Ishikawa (cell line): ENCODE data around the gene C12orf75.

Source experiments
- CEBPB ChIP-seq: IDR thresholded peaks from 2 replicates; pipeline ENCODE4 v1.6.1; 2012
- CREB1 ChIP-seq: IDR thresholded peaks from 2 replicates; pipeline ENCODE4 v1.6.1; 2012; ENCODE audit warnings: low read depth
- EGR1 ChIP-seq: IDR thresholded peaks from 2 replicates; pipeline ENCODE4 v1.6.1; 2012
- EP300 ChIP-seq: IDR thresholded peaks from 2 replicates; pipeline ENCODE4 v1.6.1; 2012; ENCODE audit warnings: borderline replicate concordance
- FOXM1 ChIP-seq: IDR thresholded peaks from 2 replicates; pipeline ENCODE4 v1.6.1; 2012; ENCODE audit warnings: low read depth, borderline replicate concordance
- NFIC ChIP-seq: IDR thresholded peaks from 2 replicates; pipeline ENCODE4 v1.6.1; 2012
- RAD21 ChIP-seq: IDR thresholded peaks from 2 replicates; pipeline ENCODE4 v1.6.1; 2012; ENCODE audit warnings: low read depth
- TAF1 ChIP-seq: IDR thresholded peaks from 2 replicates; pipeline ENCODE4 v1.6.1; 2012; ENCODE audit warnings: low read depth, mild to moderate bottlenecking
- TCF12 ChIP-seq: IDR thresholded peaks from 2 replicates; pipeline ENCODE4 v1.6.1; 2012; ENCODE audit warnings: low read depth
- TEAD4 ChIP-seq: IDR thresholded peaks from 2 replicates; pipeline ENCODE4 v1.6.1; 2012
- YY1 ChIP-seq: IDR thresholded peaks from 2 replicates; pipeline ENCODE4 v1.6.1; 2012; ENCODE audit warnings: low read depth
- ZBTB7A ChIP-seq: IDR thresholded peaks from 2 replicates; pipeline ENCODE4 v1.6.1; 2012; ENCODE audit warnings: low read depth
- TF ChIP-seq, protein P1 (sequence below): IDR thresholded peaks from 2 replicates; pipeline ENCODE4 v1.6.1; 2012; ENCODE audit warnings: low read depth, mild to moderate bottlenecking
- TF ChIP-seq, protein P2 (sequence below): IDR thresholded peaks from 2 replicates; pipeline ENCODE4 v1.6.1; 2012
- TF ChIP-seq, protein P3 (sequence below): IDR thresholded peaks from 2 replicates; pipeline ENCODE4 v1.6.1; 2012

Gene C12orf75

DNA sequence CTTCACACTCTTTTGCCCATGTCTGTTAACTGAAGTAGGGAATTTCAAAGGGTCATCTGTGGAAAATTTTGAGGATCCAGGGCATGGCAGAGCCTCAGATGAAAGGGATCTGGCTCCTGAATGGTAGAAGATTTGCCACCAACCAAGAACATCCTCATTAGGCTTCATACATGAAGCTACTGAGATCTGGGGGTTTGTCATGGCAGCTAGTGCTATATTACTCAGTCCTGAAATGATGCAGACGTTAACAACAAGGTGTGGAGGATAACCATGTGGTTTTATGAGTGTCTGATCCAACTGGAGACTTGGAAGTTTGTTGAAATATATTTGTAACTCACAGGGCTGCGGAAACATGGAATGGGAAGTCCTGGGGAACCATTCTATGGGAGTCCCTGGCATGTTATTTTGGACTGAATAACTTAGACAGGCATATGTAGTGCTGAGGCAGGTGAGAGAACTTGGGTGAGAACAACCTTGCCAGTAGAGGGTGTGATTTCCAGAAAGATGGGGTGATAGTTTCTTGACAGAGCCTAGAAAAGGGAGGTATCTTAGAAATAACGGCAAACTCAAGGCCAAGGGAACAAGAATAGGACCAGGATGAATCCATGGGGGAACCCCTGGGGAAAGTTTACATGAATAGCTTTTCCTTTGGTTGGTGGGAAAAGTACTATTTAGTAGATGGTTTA, 42.0 kb upstream of the C12orf75 start:
- TF ChIP-seq, protein P1, sequence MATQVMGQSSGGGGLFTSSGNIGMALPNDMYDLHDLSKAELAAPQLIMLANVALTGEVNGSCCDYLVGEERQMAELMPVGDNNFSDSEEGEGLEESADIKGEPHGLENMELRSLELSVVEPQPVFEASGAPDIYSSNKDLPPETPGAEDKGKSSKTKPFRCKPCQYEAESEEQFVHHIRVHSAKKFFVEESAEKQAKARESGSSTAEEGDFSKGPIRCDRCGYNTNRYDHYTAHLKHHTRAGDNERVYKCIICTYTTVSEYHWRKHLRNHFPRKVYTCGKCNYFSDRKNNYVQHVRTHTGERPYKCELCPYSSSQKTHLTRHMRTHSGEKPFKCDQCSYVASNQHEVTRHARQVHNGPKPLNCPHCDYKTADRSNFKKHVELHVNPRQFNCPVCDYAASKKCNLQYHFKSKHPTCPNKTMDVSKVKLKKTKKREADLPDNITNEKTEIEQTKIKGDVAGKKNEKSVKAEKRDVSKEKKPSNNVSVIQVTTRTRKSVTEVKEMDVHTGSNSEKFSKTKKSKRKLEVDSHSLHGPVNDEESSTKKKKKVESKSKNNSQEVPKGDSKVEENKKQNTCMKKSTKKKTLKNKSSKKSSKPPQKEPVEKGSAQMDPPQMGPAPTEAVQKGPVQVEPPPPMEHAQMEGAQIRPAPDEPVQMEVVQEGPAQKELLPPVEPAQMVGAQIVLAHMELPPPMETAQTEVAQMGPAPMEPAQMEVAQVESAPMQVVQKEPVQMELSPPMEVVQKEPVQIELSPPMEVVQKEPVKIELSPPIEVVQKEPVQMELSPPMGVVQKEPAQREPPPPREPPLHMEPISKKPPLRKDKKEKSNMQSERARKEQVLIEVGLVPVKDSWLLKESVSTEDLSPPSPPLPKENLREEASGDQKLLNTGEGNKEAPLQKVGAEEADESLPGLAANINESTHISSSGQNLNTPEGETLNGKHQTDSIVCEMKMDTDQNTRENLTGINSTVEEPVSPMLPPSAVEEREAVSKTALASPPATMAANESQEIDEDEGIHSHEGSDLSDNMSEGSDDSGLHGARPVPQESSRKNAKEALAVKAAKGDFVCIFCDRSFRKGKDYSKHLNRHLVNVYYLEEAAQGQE, result no peak
- TF ChIP-seq, protein P2, sequence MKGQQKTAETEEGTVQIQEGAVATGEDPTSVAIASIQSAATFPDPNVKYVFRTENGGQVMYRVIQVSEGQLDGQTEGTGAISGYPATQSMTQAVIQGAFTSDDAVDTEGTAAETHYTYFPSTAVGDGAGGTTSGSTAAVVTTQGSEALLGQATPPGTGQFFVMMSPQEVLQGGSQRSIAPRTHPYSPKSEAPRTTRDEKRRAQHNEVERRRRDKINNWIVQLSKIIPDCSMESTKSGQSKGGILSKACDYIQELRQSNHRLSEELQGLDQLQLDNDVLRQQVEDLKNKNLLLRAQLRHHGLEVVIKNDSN, result no peak
- TF ChIP-seq EP300 (no peak), CREB1 (no peak), ZBTB7A (no peak), TAF1 (no peak), CEBPB (no peak), RAD21 (no peak), TEAD4 (no peak), FOXM1 (no peak), YY1 (no peak), EGR1 (no peak), TCF12 (no peak), NFIC (no peak)
- TF ChIP-seq, protein P3, sequence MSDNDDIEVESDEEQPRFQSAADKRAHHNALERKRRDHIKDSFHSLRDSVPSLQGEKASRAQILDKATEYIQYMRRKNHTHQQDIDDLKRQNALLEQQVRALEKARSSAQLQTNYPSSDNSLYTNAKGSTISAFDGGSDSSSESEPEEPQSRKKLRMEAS, result no peak

DNA sequence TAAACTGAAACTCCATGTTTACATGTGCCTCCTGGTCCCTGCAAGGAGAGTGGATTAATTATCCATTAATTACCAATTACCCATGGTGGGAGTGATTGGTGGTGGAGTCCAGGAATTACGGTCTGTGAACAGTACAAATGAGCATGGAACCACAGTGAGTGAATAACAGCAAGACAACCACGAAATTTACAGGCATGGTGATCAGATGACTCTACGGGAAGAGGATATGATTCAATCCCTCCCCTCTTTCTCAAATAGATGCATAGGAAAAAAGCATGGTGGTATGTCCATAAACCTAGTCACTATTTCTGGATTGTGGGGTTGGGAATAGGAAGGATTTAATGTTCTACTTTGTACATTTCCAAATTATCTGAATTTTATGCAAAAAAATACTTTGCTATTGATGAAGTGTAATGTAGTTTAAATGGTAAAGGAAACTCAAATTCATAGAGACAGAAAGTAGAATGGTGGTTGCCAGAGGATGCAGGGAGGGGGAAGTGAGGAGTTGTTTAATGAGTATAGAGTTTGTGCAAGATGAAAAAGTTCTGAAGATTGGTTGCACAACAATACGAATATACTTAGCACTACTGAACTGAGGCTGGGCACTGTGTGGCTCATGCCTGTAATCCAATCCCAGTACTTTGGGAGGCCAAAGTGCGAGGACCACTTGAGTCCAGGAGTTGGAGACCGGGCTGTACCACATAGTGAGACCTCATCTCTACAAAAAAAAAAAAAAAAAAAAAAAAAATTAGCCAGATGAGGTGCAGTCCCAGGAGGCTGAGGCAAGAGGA, 41.2 kb upstream of the C12orf75 start:
- TF ChIP-seq EP300 (no peak), YY1 (no peak), CREB1 (no peak), TAF1 (no peak), NFIC (no peak), RAD21 (no peak), TEAD4 (no peak), FOXM1 (no peak), CEBPB (no peak), TCF12 (no peak), EGR1 (no peak), ZBTB7A (no peak)
- TF ChIP-seq, protein P2, result no peak
- TF ChIP-seq, protein P1, result no peak
- TF ChIP-seq, protein P3, result no peak

DNA sequence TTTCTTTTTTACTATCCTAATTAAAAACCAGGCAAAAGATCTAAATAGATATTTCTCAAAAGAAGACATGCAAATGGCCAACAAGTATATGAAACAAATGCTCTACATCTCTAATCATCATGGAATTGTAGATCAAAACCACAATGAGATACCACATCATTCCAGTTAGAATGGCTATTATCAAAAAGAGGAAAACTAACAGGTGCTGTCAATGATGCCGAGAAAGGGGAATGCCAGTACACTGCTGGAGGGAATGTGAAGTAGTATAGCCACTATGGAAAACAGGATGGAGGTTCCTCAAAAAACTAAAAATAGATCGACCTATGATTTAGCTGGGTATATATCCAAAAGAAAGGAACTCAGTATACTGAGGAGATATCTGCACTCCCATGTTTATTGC, 39.0 kb upstream of the C12orf75 start:
- TF ChIP-seq TCF12 (no peak), EGR1 (no peak), CREB1 (no peak), RAD21 (no peak), YY1 (no peak)
- TF ChIP-seq, protein P3, result no peak

DNA sequence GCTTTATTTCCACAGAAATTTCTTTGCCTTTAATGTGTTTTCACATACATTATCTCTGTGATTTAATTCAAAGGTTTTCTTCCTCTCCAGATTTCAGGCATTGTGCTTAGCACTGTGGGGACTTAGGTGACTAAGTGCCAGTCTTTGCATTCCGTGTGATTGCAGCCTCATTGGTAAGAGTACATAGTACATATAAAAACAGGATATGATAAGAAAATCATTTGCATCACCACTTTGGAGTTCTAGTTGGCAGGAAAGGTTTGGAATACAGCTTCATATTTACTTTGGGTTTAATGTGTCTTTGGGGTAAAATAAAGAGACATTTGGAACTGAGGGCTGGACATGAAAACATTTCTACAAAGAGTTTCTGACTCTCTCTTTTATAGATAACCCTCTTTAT, 37.8 kb upstream of the C12orf75 start:
- no peak for TF ChIP-seq CEBPB
- TF ChIP-seq, protein P2, result no peak
- TF ChIP-seq CREB1, result no peak
- TF ChIP-seq TEAD4, result no peak
- TF ChIP-seq EGR1, result no peak
- TF ChIP-seq RAD21, result no peak
- no peak for TF ChIP-seq YY1
- TF ChIP-seq, protein P1, result no peak
- TF ChIP-seq FOXM1, result no peak
- TF ChIP-seq, protein P3, result no peak
- no peak for TF ChIP-seq TCF12
- no peak for TF ChIP-seq NFIC
